ENCODE measurements around the gene SPEG.

SPEG gene

DNA sequence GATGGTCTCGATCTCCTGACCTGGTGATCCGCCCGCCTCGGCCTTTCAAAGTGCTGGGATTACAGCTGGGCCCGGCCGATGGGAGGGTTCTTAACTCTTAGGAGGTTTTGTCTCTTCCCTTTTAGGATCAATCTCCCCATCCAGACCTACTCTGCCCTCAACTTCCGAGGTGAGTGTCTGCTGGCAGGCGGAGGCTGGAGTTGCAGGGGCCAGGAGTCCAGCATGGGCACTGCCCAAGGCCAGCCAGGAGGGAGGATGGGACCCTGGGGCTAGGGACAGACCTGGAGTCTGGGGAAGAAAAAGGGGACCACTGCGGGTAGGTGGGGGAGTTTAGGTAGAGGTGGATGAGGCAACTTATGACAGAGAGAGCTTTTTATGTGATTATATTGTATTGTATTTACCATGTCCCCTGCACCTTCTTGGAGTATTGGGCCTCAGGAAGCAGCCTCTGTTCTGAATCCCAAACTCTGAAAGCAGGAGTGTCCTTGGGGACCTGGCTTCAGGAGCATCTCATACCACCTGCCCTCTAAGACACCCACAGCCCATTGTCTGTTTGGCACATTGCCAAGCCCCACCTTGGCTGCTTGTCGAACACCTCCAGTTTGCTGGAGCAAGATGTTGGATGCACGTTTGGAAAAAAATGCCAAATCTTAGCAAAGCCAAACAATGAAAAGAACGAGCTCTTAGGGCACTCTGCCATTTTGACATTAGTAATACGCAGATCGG is 10.8 kb upstream of the SPEG start:
- no peak for DNase-seq (ENCODE audit: low read depth in 2 of 2)

DNA sequence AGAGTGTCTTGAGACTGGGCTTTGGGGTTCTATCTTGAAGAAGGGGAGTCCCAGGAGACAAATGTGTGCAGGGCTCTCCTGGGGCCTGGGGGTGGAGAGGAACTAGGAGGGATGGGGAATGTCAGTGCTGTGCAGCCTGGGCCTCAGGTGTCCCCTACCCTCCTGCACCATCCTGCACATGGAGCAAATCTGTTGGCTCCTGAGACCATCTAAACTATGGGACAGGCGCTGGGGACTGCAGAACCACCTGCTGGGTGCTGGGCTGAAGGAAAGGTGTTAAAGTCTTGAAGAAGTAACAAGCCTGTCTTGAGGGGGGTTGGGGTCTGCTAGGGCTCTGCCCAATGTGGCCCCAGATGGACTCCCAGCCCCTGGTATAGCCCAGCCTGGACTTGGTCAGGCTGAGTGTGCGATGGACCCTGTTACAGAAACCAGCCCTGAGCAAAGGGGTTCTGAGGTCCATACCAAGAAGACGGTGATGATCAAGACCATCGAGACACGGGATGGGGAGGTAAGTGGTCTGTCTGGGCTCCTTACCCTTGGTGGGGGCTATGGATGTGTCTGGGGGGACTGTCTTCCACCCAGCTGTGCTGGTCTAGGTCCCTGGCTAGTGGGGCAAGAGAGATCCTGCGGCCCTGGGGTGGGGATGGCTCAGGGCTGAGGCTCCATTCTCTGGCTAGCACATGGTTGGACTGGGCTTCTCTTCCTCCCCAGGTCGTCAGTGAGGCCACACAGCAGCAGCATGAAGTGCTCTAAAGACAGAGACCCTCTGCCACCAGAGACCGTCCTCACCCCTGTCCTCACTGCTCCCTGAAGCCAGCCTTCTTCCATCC is 9.2 kb upstream of the SPEG start:
- no peak for DNase-seq (ENCODE audit: low read depth in 2 of 2)

DNA sequence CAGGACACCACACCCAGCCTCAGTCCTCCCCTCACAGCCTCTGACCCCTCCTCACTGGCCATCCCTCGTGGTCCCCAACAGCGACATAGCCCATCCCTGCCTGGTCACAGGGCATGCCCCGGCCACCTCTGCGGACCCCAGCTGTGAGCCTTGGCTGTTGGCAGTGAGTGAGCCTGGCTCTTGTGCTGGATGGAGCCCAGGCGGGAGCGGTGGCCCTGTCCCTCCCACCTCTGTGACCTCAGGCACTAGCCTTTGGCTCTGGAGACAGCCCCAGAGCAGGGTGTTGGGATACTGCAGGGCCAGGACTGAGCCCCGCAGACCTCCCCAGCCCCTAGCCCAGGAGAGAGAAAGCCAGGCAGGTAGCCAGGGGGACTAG is 8.6 kb upstream of the SPEG start:
- no peak for DNase-seq (ENCODE audit: low read depth in 2 of 2)

DNA sequence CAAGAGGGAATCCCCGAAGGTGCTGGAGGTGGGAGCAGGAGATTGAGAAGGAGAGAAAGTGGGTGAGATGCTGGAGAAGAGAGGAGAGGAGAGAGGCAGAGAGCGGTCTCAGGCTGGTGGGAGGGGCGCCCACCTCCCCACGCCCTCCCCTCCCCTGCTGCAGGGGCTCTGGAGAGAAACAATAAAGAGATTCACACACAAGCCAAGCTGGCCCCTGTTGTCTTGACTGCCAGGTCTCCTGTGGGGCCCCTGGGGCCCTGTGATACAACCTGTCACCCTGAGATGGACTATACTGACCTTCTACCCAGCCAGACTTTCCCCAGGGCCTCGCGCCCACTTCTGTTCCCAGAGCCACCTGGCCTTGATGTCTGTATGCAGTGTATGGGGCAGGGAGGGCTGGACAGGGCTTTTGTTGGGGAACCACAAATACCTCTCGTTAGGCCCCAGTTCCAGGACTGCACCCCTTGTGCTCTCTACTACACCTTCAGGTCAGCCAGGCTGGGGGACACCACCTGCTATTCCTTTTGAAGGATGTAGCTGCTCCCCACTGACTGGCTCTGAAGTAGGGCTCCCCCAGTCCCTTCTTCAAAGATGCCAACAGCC is 8.0 kb upstream of the SPEG start:
- DNase-seq (ENCODE audit: low read depth in 2 of 2), result no peak

DNA sequence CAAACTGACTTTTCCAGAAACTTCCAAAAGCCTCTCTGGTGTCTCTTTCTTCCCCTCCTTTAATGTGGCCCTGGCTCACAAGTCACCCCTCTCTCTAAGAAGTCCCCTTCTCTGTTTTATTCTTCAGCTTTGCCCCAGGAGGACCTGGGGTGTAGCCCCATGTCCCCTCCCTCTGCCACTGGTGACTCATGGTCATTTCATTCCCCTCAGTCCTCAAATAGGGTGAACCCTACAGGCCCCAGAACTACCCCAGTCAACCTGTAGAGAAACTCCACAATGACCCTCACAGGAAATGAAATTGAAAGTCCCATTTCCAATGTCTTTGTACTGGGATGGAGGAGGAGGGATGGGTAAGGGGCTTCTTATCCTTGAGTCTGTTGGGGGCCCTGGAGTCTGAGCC is 6.2 kb upstream of the SPEG start:
- DNase-seq (ENCODE audit: low read depth in 2 of 2), result no peak

DNA sequence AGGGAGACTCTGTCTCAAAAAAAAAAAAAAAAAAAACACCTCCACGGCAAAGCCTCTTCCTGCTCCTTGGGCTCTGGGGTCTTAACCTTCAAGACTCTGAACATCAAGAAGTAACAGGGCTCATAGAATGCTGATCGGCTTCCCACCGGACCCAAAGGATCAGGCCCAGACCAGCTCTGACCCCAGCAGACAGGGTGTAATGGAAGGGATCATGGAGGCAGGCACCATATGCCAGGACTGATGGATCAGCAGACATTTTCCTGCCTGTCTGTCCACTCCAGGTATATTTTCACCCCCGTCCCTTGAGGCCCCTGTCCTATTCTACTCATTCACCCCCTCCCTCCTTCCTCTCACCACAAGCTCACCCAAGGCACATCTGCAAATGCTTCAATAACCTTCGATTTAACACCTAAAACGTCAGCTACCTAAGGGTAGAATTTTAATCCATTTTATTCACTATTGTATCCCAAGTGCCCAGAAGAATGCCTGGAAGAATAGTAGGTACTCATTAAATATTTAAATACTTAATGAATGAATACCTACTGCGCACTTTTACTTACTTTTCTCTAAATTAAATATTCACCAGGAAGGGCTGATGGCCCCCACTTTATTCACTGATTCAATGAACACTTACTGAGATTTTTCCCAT is 4.6 kb upstream of the SPEG start:
- DNase-seq (ENCODE audit: low read depth in 2 of 2), result no peak

DNA sequence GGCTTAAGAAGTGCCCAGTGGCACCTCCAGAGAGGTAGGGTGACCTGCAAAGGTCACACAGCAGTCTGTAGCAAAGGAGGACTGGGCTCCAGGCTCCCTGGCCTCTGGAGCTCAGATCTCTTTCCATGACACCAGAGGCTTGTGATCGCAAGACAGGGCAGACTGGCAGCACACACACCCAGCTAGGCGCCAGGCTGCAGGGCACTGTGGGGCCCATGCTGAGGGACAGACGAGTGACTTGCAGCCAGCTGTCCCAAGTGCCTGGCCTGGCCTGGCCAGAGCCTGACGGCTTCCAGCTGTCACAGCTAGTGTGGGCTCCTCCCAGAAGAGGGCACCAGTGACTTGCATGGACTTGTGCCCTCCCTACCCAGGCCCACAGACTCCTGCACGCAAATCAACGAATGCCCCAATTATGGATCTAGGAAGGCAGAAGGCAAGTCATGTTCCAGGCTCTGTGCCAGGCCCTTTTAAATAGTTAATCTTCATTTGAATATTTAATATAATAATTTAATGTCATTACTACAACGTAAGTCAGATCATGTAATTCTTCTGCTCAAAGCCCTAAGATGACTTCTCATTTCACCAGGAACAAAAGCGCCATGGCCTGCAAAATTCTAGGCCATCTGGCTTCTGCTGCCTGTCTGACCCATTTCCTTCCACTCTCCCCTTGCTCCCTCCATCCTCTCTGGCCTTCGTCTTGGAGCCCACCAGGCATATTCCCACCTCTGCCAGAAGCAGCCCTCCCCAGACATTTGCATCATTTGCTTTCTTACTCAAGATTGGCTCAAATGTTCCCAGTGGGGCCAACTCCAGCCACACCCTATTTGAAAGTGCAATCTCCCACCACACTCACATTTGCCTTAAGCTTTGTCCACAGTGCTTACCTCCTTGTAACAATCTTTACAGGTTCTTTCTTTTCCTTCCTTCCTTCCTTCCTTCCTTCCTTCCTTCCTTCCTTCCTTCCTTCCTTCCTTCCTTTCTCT is 3.7 kb upstream of the SPEG start:
- DNase-seq (ENCODE audit: low read depth in 2 of 2), result no peak

DNA sequence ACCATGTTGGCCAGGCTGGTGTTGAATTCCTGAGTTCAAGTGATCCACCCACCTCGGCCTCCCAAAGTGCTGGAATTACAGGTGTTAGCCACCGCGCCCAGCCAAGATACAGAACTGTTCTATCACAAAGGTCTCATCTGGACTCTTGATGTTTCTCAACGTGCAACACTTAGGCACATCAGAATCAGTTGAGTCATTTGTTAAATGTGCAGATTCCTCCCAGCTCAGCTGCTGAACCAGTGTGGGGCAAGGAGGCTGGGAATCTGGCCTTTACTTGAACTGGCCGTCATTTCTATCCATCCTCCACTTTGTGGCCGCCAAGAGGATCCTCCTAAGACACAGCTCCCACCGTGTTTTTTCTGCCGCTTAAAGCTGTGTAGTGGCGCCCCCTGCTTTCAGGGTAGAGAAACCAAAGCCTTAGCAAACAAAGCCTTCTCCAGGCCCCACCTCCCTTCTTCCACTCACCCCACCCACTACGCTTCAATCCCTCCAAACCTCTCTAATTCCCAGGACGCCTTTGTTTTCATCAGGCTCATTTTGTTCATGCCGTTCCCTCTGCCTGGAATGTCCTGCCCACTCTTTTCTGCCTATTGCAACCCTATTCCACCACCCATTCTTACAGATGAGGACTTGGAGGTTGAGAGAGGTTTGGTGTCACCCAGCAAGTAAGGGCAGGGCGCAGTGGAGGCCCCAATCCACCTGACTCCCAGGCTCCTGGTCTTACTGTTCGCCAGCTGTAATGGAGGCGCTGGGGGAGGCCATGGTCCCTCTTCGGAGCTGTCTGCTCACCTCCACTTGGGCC is 776 bp upstream of the SPEG start:
- peak in 1 of 2 donors; percentile 13 for DNase-seq (ENCODE audit: low read depth in 2 of 2)

DNA sequence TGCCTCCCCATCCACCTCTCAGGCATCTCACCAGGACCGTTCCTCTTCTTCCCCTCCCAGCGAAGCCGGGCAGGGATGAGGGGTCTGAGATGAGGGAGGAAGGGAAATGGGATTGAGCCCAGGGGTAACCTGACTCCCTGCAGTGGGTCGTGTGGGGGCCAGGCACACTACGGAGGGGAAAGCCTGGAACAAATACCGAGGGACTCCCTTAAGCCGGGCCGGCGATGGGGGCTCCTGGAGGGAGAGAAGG is 250 bp upstream of the SPEG start:
- no peak for DNase-seq (ENCODE audit: low read depth in 2 of 2)

DNA sequence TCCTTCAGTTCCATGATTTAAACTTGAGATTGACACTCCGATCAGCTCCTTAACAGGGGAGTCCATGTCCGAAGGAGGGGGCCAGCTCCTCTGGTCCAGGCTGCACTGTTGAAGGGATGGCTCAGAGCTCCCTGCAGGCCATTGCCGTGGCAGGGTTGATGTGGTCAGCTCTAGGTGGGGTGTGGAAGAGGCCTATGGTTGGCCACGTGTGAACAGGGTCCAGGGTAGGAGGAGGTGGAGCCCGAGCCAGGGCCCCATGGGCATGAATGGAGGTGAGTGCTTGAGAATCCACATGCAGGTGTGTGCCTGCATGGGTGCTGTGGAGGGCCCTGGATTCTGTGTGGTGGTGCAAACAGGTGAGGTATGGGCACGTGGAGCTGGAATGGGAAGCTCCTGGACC is 1.1 kb downstream of the SPEG start:
- no peak for DNase-seq (ENCODE audit: low read depth in 2 of 2)

DNA sequence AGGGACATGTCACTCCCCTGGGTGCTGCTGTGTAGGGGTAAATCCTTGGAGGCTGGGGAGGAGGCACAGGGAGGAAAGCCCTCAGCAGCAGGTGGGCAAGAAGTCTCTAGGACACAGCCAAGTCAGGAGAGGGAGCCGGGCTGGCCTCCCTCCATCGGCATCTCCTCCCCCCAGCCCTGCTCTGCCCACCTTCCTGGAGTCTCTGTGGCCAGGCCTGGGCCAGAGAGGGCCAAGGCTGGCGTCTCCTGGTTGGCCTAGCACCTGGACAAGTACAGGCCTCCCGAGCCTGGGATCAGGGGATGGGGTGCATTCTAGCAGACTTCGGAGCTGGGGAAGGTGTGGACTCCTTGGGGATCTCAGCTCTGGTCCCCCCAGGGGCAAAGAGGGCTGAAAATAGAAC is 1.8 kb downstream of the SPEG start:
- DNase-seq (ENCODE audit: low read depth in 2 of 2), result no peak

DNA sequence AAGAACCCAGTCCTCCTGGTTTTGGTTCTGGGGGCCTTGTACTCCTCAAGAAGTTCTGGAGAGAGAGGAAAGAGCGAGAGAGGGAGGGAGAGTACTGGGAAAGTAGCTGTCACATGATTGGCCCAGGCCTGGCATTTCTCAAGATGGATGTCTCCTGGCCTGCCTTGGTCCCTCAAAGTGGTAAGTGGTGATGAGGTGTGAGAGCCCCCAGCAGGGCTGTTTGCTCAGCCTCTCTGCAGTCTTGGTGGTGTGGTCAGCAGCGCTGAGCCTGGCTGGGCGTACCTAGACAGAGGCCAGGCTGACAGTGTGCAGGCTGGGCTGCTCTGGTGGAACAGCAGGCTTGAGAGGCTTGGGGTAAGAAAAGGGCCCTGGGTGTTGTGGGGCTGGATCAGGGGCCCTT is 2.5 kb downstream of the SPEG start:
- no peak for DNase-seq (ENCODE audit: low read depth in 2 of 2)

DNA sequence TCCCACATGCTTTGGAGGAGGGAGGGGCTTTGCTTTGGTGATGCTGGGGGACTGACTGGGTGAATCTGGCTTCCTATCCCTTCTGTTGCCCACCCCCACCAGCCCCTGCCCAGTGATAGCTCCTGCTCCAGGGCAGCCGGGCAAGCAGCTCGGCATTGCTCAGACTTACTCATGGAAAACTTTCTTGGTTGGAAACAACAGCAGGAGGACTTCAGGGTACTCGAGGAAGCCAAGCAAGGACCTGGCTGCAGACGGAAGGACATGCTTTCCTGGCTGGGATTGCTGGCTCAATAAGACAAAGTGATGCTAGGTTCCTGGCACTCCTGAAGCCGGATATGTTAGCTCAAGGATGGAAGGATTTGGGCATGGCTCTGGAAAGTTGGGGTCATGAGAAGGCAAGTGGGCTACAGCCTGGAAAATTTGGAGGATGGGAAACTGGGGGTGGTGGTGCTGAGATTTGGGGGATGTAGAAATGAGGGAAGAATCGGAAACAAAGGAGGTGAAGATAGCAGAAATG is 3.1 kb downstream of the SPEG start:
- no peak for DNase-seq (ENCODE audit: low read depth in 2 of 2)

DNA sequence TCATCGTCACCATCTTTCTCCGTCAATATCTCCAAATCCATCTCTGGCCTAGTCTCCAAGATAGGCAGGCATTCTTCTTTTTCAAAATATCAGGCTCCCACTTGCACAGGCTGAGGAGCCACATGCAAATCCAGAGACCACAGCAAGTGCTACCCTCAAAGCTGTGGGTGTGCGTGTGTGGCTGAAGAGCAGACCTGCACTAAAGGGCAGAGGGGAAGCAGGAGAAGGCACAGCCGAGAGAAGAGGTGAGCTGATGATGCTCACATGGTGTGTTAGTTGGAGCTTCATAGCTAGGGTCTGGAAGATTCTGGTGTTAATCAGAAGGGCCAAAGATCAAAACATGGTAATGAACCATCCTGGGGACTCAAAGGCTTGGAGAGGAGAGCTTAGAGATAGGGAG is 3.8 kb downstream of the SPEG start:
- DNase-seq (ENCODE audit: low read depth in 2 of 2), result no peak

DNA sequence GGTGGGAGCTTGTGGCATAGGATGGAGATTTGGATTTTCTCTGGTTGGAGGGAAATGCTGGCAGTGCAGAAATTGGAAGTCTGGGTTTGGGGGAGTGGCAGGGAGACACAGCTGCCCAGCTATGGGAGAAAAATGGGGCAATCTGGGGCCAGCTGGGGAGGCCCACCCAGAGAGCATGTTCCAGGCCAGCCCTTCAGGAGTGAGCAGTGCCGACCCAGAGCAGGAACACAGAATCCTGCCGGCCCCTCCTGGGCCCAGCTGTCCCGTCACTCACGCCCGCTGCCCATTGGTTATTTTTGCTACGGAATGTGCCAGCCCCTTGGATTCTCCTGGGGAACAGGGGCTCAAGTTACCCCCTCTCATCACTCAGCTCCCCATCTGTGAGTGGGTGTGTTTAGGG is 4.9 kb downstream of the SPEG start:
- no peak for DNase-seq (ENCODE audit: low read depth in 2 of 2)

DNA sequence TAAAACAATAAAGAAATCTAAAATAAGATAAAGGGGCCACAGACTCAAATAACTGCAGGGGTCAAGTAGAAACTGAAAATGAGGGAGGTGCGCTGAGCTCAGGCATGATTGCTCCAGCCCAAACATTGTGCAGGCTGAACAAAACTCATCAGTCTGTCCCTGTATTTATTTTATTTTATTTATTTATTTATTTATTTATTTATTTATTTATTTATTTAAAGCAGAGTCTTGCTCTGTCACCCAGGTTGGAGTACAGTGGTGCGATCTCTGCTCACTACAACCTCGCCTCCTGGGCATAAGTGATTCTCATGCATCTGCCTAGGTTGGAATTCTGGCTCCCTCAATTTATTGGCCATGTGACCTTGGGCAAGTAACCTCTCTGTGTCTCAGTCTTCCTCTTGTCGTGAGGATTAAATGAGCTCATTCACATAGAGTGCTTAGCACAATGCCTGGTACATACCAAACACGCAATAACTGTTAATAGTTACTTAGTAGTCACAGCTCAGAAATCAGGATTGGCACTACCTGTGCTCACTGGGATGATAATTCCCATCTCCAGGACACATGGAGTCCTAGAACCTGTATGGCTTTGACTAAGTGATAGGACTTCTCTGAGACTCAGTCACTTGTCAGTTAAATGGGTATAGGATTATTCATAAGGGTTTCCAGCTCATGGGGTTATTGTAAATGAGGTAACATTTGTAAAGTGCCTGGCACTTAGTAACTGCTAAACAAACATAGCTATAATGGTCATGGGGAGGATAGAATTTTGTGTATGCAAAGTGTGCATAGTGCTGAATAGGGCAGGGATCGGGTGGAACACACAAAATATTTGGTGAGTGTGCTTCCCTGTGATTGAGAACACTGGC is 6.0 kb downstream of the SPEG start:
- no peak for DNase-seq (ENCODE audit: low read depth in 2 of 2)

DNA sequence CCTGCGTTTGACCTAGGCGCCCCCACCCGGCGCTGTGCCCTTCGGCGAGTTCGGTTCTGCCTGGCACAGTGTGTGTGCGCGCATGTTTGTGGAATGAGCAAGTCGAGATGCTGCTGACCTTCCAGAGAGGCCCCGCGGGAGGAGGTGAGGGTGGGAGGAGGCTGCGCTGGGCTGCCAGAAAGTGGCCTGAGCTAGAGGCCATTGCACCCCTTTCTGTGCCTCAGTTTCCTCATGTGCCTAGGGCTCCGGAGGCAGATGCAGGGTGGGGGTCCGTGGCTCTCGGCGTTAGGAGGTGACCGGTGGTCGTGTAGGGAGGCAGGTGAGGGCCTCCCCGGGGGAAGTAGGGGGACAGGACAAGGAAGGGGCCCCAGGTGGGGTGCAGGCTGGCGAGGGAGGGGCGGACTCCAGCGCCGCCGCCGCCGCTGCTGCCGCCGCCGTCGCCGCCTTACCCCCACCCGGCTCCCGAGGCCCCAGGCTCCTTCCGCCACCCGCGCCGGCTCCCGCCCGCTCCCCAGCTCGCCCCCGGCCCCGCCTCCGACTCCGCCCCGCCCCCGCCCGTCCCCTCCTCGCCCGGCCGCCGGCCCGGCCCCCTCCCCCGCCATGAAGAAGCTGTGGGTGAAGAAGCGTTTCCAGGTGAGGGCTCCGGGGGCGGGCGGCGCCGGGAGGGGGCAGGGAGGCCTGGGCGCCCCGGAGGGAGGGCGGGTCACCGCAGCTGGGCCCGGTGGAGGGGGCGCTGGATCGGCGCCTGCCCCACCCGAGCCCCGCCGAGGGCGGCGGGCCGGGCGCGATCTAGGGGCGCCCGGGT is 7.0 kb downstream of the SPEG start:
- DNase-seq (ENCODE audit: low read depth in 2 of 2), result peak in 1 of 2 donors; percentile 15

DNA sequence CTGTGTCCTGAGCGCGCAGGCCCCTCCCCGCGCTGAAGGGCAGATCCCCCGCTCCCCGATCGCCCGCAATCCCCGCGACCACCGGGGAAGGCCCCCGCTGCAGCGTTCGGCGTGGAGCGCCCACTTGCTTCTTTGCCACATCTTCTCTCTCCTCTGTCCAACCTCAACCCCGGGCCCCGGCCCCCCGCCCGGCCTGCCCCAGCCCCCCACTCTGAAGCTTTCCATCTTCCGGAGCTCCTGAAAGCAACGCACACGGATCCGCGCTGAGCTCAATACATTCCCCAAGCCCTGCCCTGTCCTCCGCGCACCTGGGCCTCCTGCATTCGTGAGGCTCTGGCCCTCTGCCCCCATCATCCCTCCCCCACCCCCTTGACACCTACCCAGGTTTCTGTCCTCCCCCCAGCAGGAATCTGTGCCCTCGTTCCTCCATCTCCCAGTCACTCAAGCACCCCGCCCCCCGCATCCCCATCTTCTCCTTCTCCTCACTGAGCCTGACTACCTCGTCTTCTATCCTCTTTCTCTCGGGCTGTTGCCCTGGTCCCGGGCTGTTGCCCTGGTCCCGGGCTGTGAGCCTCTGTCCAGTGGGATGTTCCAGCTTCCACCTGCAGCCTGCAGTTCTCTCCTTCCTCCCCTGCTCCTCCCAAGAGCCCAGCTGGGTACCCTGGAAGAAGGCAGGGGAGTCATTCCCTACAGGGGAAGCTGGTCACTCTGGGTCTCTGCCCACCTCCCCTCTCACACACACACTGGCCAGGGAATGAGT is 7.8 kb downstream of the SPEG start:
- DNase-seq (ENCODE audit: low read depth in 2 of 2), result no peak
